ENCODE measurements around the gene TCL1A. TPM values are rescaled to one million over a fixed set of nuclear protein-coding genes. Genes with fewer than 3 reads are reported as not detected.

The TCL1A gene
- total and polyA plus RNA-seq, 5 donors: not detected

GRCh38 chr14:95703805-95704204, 10.1 kb downstream of the TCL1A start:
- H3K4me1 ChIP-seq (ENCODE audit: control insufficient read depth, insufficient read depth, low read length): no peaks in the 10 kb centered on the region

GRCh38 chr14:95703341-95703740, 10.6 kb downstream of the TCL1A start:
- ATAC-seq: no peak
- WGBS: 77% methylated on average over 3 of the region's 3 CpGs
- Histone ChIP-seq H3K27me3 (ENCODE audit: control insufficient read depth, insufficient read depth) (no peaks in the 10 kb centered on the region), H3K27ac (ENCODE audit: low read length) (no peak overlapping the region), H3K4me3 (ENCODE audit: low read length) (no peak overlapping the region), H3K4me1 (ENCODE audit: control insufficient read depth, insufficient read depth, low read length) (no peaks in the 10 kb centered on the region), H3K9me3 (ENCODE audit: control insufficient read depth, low read length) (no peaks in the 10 kb centered on the region)
- intact Hi-C loops (cut with DNase I): no loop called here
- no peak for DNase-seq

More at GRCh38 chr14:95703805-95704204, 10.1 kb downstream of the TCL1A start:
- intact Hi-C loops (cut with DNase I): no loop called here
- ATAC-seq (no peak), DNase-seq (no peak)
- 61% methylated on average over 3 of the region's 3 CpGs for WGBS
- Histone ChIP-seq H3K27ac (ENCODE audit: low read length) (no peak overlapping the region), H3K4me3 (ENCODE audit: low read length) (no peak overlapping the region), H3K27me3 (ENCODE audit: control insufficient read depth, insufficient read depth) (no peaks in the 10 kb centered on the region), H3K9me3 (ENCODE audit: control insufficient read depth, low read length) (no peaks in the 10 kb centered on the region)

- no peaks in the 10 kb centered on the region for H3K4me1 ChIP-seq (ENCODE audit: control insufficient read depth, insufficient read depth, low read length)
- 23% methylated on average over 4 of the region's 4 CpGs for WGBS
- H3K9me3 ChIP-seq (ENCODE audit: control insufficient read depth, low read length): no peaks in the 10 kb centered on the region
- H3K4me3 ChIP-seq (ENCODE audit: low read length): no peak overlapping the region
- H3K27me3 ChIP-seq (ENCODE audit: control insufficient read depth, insufficient read depth): no peaks in the 10 kb centered on the region
- no peak for ATAC-seq
- DNase-seq: no peak
- intact Hi-C loops (cut with DNase I): no loop called here
- H3K27ac ChIP-seq (ENCODE audit: low read length): no peak overlapping the region
Measured at GRCh38 chr14:95701846-95702221, 12.1 kb downstream of the TCL1A start.

GRCh38 chr14:95700221-95700976, 13.5 kb downstream of the TCL1A start:
- no peak for ATAC-seq
- H3K27ac ChIP-seq (ENCODE audit: low read length): no peak overlapping the region
- no peaks in the 10 kb centered on the region for H3K27me3 ChIP-seq (ENCODE audit: control insufficient read depth, insufficient read depth)
- no peak for DNase-seq
- intact Hi-C loops (cut with DNase I): no loop called here
- H3K9me3 ChIP-seq (ENCODE audit: control insufficient read depth, low read length): no peaks in the 10 kb centered on the region
- no peak overlapping the region for H3K4me3 ChIP-seq (ENCODE audit: low read length)
- no peaks in the 10 kb centered on the region for H3K4me1 ChIP-seq (ENCODE audit: control insufficient read depth, insufficient read depth, low read length)
- WGBS: 47% methylated on average over 5 of the region's 5 CpGs

- Histone ChIP-seq H3K9me3 (ENCODE audit: control insufficient read depth, low read length) (no peaks in the 10 kb centered on the region), H3K4me3 (ENCODE audit: low read length) (no peak overlapping the region), H3K27me3 (ENCODE audit: control insufficient read depth, insufficient read depth) (no peaks in the 10 kb centered on the region), H3K27ac (ENCODE audit: low read length) (no peak overlapping the region), H3K4me1 (ENCODE audit: control insufficient read depth, insufficient read depth, low read length) (no peaks in the 10 kb centered on the region)
- ATAC-seq (no peak), DNase-seq (no peak)
- WGBS: 52% methylated on average over 5 of the region's 5 CpGs
- intact Hi-C loops (cut with DNase I): no loop called here
Measured at GRCh38 chr14:95699412-95699811, 14.5 kb downstream of the TCL1A start.

GRCh38 chr14:95698287-95698686, 15.6 kb downstream of the TCL1A start:
- H3K27me3 ChIP-seq (ENCODE audit: control insufficient read depth, insufficient read depth): no peaks in the 10 kb centered on the region
- DNase-seq (no peak), ATAC-seq (no peak)
- H3K27ac ChIP-seq (ENCODE audit: low read length): no peak overlapping the region
- H3K4me3 ChIP-seq (ENCODE audit: low read length): no peak overlapping the region
- no peaks in the 10 kb centered on the region for H3K9me3 ChIP-seq (ENCODE audit: control insufficient read depth, low read length)
- no peaks in the 10 kb centered on the region for H3K4me1 ChIP-seq (ENCODE audit: control insufficient read depth, insufficient read depth, low read length)
- intact Hi-C loops (cut with DNase I): no loop called here

- H3K4me1 ChIP-seq (ENCODE audit: control insufficient read depth, insufficient read depth, low read length): no peaks in the 10 kb centered on the region
- DNase-seq: no peak
- no peak for ATAC-seq
- H3K27ac ChIP-seq (ENCODE audit: low read length): no peak overlapping the region
- no peak overlapping the region for H3K4me3 ChIP-seq (ENCODE audit: low read length)
- intact Hi-C loops (cut with DNase I): no loop called here
- H3K9me3 ChIP-seq (ENCODE audit: control insufficient read depth, low read length): no peaks in the 10 kb centered on the region
- 56% methylated on average over 7 of the region's 7 CpGs for WGBS
- no peaks in the 10 kb centered on the region for H3K27me3 ChIP-seq (ENCODE audit: control insufficient read depth, insufficient read depth)
Measured at GRCh38 chr14:95697764-95698163, 16.2 kb downstream of the TCL1A start.

- no peak overlapping the region for H3K27ac ChIP-seq (ENCODE audit: low read length)
- ATAC-seq: no peak
- no peaks in the 10 kb centered on the region for H3K27me3 ChIP-seq (ENCODE audit: control insufficient read depth, insufficient read depth)
- intact Hi-C loops (cut with DNase I): no loop called here
- H3K4me3 ChIP-seq (ENCODE audit: low read length): no peak overlapping the region
- no peaks in the 10 kb centered on the region for H3K9me3 ChIP-seq (ENCODE audit: control insufficient read depth, low read length)
- 75% methylated on average over 15 of the region's 15 CpGs for WGBS
- no peaks in the 10 kb centered on the region for H3K4me1 ChIP-seq (ENCODE audit: control insufficient read depth, insufficient read depth, low read length)
- no peak for DNase-seq
Measured at GRCh38 chr14:95696741-95697140, 17.2 kb downstream of the TCL1A start.

GRCh38 chr14:95695913-95696312, 18.0 kb downstream of the TCL1A start:
- H3K4me1 ChIP-seq (ENCODE audit: control insufficient read depth, insufficient read depth, low read length): no peaks in the 10 kb centered on the region
- intact Hi-C loops (cut with DNase I): no loop called here
- ATAC-seq (no peak), DNase-seq (no peak)
- no peaks in the 10 kb centered on the region for H3K9me3 ChIP-seq (ENCODE audit: control insufficient read depth, low read length)
- H3K27ac ChIP-seq (ENCODE audit: low read length): no peak overlapping the region
- H3K27me3 ChIP-seq (ENCODE audit: control insufficient read depth, insufficient read depth): no peaks in the 10 kb centered on the region
- H3K4me3 ChIP-seq (ENCODE audit: low read length): no peak overlapping the region
- 74% methylated on average over 5 of the region's 5 CpGs for WGBS

GRCh38 chr14:95695051-95695450, 18.9 kb downstream of the TCL1A start:
- DNase-seq (no peak), ATAC-seq (no peak)
- Histone ChIP-seq H3K27ac (ENCODE audit: low read length) (no peak overlapping the region), H3K4me3 (ENCODE audit: low read length) (no peak overlapping the region), H3K4me1 (ENCODE audit: control insufficient read depth, insufficient read depth, low read length) (no peaks in the 10 kb centered on the region), H3K27me3 (ENCODE audit: control insufficient read depth, insufficient read depth) (no peaks in the 10 kb centered on the region), H3K9me3 (ENCODE audit: control insufficient read depth, low read length) (no peaks in the 10 kb centered on the region)
- 63% methylated on average over 5 of the region's 5 CpGs for WGBS
- intact Hi-C loops (cut with DNase I): no loop called here

GRCh38 chr14:95692109-95692508, 21.8 kb downstream of the TCL1A start:
- intact Hi-C loops (cut with DNase I): no loop called here
- Histone ChIP-seq H3K27ac (ENCODE audit: low read length) (no peak overlapping the region), H3K4me1 (ENCODE audit: control insufficient read depth, insufficient read depth, low read length) (no peaks in the 10 kb centered on the region), H3K27me3 (ENCODE audit: control insufficient read depth, insufficient read depth) (no peaks in the 10 kb centered on the region), H3K9me3 (ENCODE audit: control insufficient read depth, low read length) (no peaks in the 10 kb centered on the region), H3K4me3 (ENCODE audit: low read length) (no peak overlapping the region)
- DNase-seq (no peak), ATAC-seq (no peak)
- WGBS: 86% methylated on average over 4 of the region's 4 CpGs

GRCh38 chr14:95691591-95691990, 22.3 kb downstream of the TCL1A start:
- ATAC-seq (no peak), DNase-seq (no peak)
- intact Hi-C loops (cut with DNase I): no loop called here
- Histone ChIP-seq H3K27ac (ENCODE audit: low read length) (no peak overlapping the region), H3K4me1 (ENCODE audit: control insufficient read depth, insufficient read depth, low read length) (no peaks in the 10 kb centered on the region), H3K4me3 (ENCODE audit: low read length) (no peak overlapping the region), H3K27me3 (ENCODE audit: control insufficient read depth, insufficient read depth) (no peaks in the 10 kb centered on the region), H3K9me3 (ENCODE audit: control insufficient read depth, low read length) (no peaks in the 10 kb centered on the region)
- WGBS: 89% methylated on average over 10 of the region's 10 CpGs

All from right cardiac atrium (tissue), 5 donors.